ENCODE measurements around the gene DQX1.

- no peak for TF ChIP-seq REST (IDR thresholded peaks at IDR 0.05; ENCODE audit: borderline replicate concordance)
- no peak for TF ChIP-seq CTCF (IDR thresholded peaks at IDR 0.05; ENCODE audit: poor library complexity, severe bottlenecking)
- no peak for TF ChIP-seq EZH2 (IDR thresholded peaks at IDR 0.05; ENCODE audit: borderline replicate concordance, insufficient read depth, low read length, poor library complexity, severe bottlenecking)
- TF ChIP-seq RAD21 (conservative IDR thresholded peaks at IDR 0.05), result no peak
- TF ChIP-seq MXI1 (conservative IDR thresholded peaks at IDR 0.05; ENCODE audit: poor library complexity, severe bottlenecking), result no peak
- no peak for TF ChIP-seq EP300 (conservative IDR thresholded peaks at IDR 0.05; ENCODE audit: poor library complexity, severe bottlenecking)
- no peak for TF ChIP-seq SMC3 (conservative IDR thresholded peaks at IDR 0.05; ENCODE audit: poor library complexity)
Measured at GRCh38 chr2:74551942-74552913, 26.2 kb upstream of the DQX1 start.
